GM18861 (cell line): Measurements from ENCODE around the gene SOX1.

Source experiments
- ATAC-seq: cut with Tn5 transposase; IDR thresholded peaks from one replicate; pipeline ENCODE4 v1.9.1; 2021; ENCODE audit not compliant: unreplicated experiment

SOX1 gene

GRCh38 chr13:112071723-112072533 lies 5.0 kb downstream of the SOX1 start:
- ATAC-seq = no peak

GRCh38 chr13:112072534-112073244 lies 5.7 kb downstream of the SOX1 start:
- ATAC-seq = no peak

- ATAC-seq = no peak
Observed at GRCh38 chr13:112073245-112074138, 6.5 kb downstream of the SOX1 start.

- no peak for ATAC-seq
Observed at GRCh38 chr13:112074139-112074865, 7.4 kb downstream of the SOX1 start.

GRCh38 chr13:112077729-112078128 lies 10.8 kb downstream of the SOX1 start:
- ATAC-seq = no peak

- no peak for ATAC-seq
Observed at GRCh38 chr13:112078216-112078615, 11.3 kb downstream of the SOX1 start.

- no peak for ATAC-seq
Observed at GRCh38 chr13:112078879-112079531, 12.1 kb downstream of the SOX1 start.

GRCh38 chr13:112079696-112080095 lies 12.7 kb downstream of the SOX1 start:
- ATAC-seq = no peak

GRCh38 chr13:112083971-112084370 lies 17.0 kb downstream of the SOX1 start:
- no peak for ATAC-seq

- ATAC-seq = no peak
Observed at GRCh38 chr13:112092453-112092852, 25.5 kb downstream of the SOX1 start.

- ATAC-seq = no peak
Observed at GRCh38 chr13:112095354-112095753, 28.4 kb downstream of the SOX1 start.

GRCh38 chr13:112096959-112097358 lies 30.0 kb downstream of the SOX1 start:
- no peak for ATAC-seq

- ATAC-seq = no peak
Observed at GRCh38 chr13:112097770-112098169, 30.8 kb downstream of the SOX1 start.

GRCh38 chr13:112098699-112099098 lies 31.8 kb downstream of the SOX1 start:
- no peak for ATAC-seq

- no peak for ATAC-seq
Observed at GRCh38 chr13:112101360-112101930, 34.5 kb downstream of the SOX1 start.

- no peak for ATAC-seq
Observed at GRCh38 chr13:112102243-112102642, 35.3 kb downstream of the SOX1 start.

GRCh38 chr13:112103260-112103838 lies 36.4 kb downstream of the SOX1 start:
- ATAC-seq = no peak

- ATAC-seq = no peak
Observed at GRCh38 chr13:112103961-112104880, 37.3 kb downstream of the SOX1 start.

GRCh38 chr13:112104881-112105234 lies 37.9 kb downstream of the SOX1 start:
- no peak for ATAC-seq
